ENCODE measurements around the gene MT1X. TPM values are rescaled to one million over a fixed set of nuclear protein-coding genes. Genes with fewer than 3 reads are reported as not detected.

MT1X gene
- polyA plus RNA-seq, 1 donor (not counting 4 experiments of a cell fraction or from before 2014, with no cell fraction given) = 58.3 TPM

DNA sequence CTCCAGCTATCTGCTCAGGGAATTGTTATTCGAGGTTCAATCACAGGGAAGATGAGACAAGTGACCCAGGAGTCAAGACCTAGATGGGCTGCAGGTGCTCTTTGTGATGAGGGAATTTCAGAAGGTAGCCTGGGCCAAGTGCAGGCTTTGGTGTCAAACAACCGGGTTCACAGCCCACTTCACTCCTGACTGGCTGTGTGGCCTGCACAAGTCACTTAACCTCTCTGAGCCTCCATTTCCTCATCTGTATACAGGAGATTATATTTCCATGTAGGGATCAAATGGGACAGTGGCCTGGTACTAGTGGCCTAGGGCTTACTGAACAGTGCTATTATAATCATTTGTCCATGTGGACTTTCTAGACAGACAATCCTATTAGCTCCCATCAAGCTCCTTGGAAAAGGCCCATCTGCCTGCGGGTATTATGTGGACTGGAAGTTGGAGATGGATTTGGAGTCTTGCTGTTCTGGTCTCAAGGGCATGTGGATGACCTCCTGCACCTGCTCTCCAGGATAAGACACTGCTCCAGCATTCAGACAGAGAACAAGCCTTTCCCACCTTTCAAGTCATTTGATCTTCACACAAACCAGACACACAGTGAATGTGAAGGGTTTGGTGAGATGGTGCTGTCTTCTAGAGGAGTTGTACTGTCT, 3.1 kb upstream of the MT1X start:
- H3K4me3 ChIP-seq (ENCODE audit: control insufficient read depth in 2 of 3, extremely low read depth in 1 of 3, insufficient read depth in 2 of 3, low read depth in 1 of 3, low read length in 3 of 3) = no peak overlapping the region
- FAIRE-seq = no peak
- H3K27ac ChIP-seq (ENCODE audit: control insufficient read depth, insufficient read depth, low read length) = no peak overlapping the region

DNA sequence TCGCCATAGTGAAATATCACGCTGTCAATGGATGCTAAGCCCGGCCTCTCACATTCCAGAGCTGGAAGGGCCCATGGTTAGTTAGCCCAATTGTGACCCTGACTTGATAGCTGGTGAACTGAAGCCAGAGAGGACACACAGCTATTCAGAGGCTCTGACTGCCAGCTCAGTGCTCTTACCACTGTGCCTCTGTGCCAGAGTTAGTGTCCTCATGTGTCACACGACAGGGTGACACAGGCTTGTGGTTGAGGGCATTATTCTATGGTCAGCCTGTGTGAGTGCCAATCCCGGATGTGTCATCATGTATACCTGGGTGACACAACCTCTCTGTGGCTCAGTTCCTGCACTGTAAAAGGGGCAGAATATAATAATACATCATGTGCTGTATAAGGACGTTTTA, 2.5 kb upstream of the MT1X start:
- no peaks in the 10 kb centered on the region for H4K20me1 ChIP-seq (ENCODE audit: control insufficient read depth, extremely low read depth, insufficient read depth, low read length)
- no peak overlapping the region for H3K4me2 ChIP-seq (ENCODE audit: control insufficient read depth, extremely low read depth, insufficient read depth, low read depth, low read length)
- H3K9me3 ChIP-seq (ENCODE audit: control insufficient read depth, low read depth, low read length) = no peaks in the 10 kb centered on the region
- H3K9ac ChIP-seq (ENCODE audit: control insufficient read depth, extremely low read depth, insufficient read depth, low read length) = no peak overlapping the region
- no peak for FAIRE-seq
- H3K4me1 ChIP-seq (ENCODE audit: control insufficient read depth, extremely low read depth, insufficient read depth, low read length) = peaks cover 30% of the 10 kb centered on the region
- H3K79me2 ChIP-seq (ENCODE audit: control insufficient read depth, insufficient read depth, low read length) = peaks cover 4% of the 10 kb centered on the region
- dilution Hi-C loops (cut with MboI; ENCODE audit: extremely low pct_ligation_motif_present, low sequenced_read_pairs) = no loop called here
- H3K36me3 ChIP-seq (ENCODE audit: control insufficient read depth in 2 of 2, extremely low read depth in 1 of 2, insufficient read depth in 2 of 2, low read length in 2 of 2) = peaks cover 0 to 3% of the 10 kb centered on the region in 2 experiments
- no peaks in the 10 kb centered on the region for H3K9me1 ChIP-seq (ENCODE audit: control insufficient read depth, extremely low read depth, insufficient read depth, low read length)
- DNase-seq (ENCODE audit: low read depth, low spot score) = no peak
- no peak overlapping the region for H3K4me3 ChIP-seq (ENCODE audit: control insufficient read depth in 2 of 3, extremely low read depth in 1 of 3, insufficient read depth in 2 of 3, low read depth in 1 of 3, low read length in 3 of 3)
- no peak for TF ChIP-seq EZH2 (IDR thresholded peaks at IDR 0.05; ENCODE audit: low read length)
- TF ChIP-seq, protein P1, sequence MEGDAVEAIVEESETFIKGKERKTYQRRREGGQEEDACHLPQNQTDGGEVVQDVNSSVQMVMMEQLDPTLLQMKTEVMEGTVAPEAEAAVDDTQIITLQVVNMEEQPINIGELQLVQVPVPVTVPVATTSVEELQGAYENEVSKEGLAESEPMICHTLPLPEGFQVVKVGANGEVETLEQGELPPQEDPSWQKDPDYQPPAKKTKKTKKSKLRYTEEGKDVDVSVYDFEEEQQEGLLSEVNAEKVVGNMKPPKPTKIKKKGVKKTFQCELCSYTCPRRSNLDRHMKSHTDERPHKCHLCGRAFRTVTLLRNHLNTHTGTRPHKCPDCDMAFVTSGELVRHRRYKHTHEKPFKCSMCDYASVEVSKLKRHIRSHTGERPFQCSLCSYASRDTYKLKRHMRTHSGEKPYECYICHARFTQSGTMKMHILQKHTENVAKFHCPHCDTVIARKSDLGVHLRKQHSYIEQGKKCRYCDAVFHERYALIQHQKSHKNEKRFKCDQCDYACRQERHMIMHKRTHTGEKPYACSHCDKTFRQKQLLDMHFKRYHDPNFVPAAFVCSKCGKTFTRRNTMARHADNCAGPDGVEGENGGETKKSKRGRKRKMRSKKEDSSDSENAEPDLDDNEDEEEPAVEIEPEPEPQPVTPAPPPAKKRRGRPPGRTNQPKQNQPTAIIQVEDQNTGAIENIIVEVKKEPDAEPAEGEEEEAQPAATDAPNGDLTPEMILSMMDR (optimal IDR thresholded peaks at IDR 0.05 in 1 of 3, IDR thresholded peaks at IDR 0.05 in 1 of 3, conservative IDR thresholded peaks at IDR 0.05 in 1 of 3; ENCODE audit: extremely low read depth in 1 of 3, insufficient read depth in 2 of 3, low read length in 3 of 3) = no peak
- H2AFZ ChIP-seq (ENCODE audit: control insufficient read depth, low read length) = no peak overlapping the region
- H3K27ac ChIP-seq (ENCODE audit: control insufficient read depth, insufficient read depth, low read length) = no peak overlapping the region
- H3K27me3 ChIP-seq (ENCODE audit: control insufficient read depth, extremely low read depth, insufficient read depth, low read length) = no peaks in the 10 kb centered on the region

More for the DNA sequence above, 3.1 kb upstream of the MT1X start:
- TF ChIP-seq, protein P1 (optimal IDR thresholded peaks at IDR 0.05 in 1 of 3, IDR thresholded peaks at IDR 0.05 in 1 of 3, conservative IDR thresholded peaks at IDR 0.05 in 1 of 3; ENCODE audit: extremely low read depth in 1 of 3, insufficient read depth in 2 of 3, low read length in 3 of 3) = no peak
- TF ChIP-seq EZH2 (IDR thresholded peaks at IDR 0.05; ENCODE audit: low read length) = no peak
- no peak overlapping the region for H3K4me2 ChIP-seq (ENCODE audit: control insufficient read depth, extremely low read depth, insufficient read depth, low read depth, low read length)
- no peak for DNase-seq (ENCODE audit: low read depth, low spot score)
- H4K20me1 ChIP-seq (ENCODE audit: control insufficient read depth, extremely low read depth, insufficient read depth, low read length) = no peaks in the 10 kb centered on the region
- H3K4me1 ChIP-seq (ENCODE audit: control insufficient read depth, extremely low read depth, insufficient read depth, low read length) = peaks cover 25% of the 10 kb centered on the region
- no peaks in the 10 kb centered on the region for H3K27me3 ChIP-seq (ENCODE audit: control insufficient read depth, extremely low read depth, insufficient read depth, low read length)
- no peak overlapping the region for H3K9ac ChIP-seq (ENCODE audit: control insufficient read depth, extremely low read depth, insufficient read depth, low read length)
- dilution Hi-C loops (cut with MboI; ENCODE audit: extremely low pct_ligation_motif_present, low sequenced_read_pairs) = no loop called here
- peaks cover 4% of the 10 kb centered on the region for H3K79me2 ChIP-seq (ENCODE audit: control insufficient read depth, insufficient read depth, low read length)
- H3K9me3 ChIP-seq (ENCODE audit: control insufficient read depth, low read depth, low read length) = no peaks in the 10 kb centered on the region
- H2AFZ ChIP-seq (ENCODE audit: control insufficient read depth, low read length) = no peak overlapping the region
- peaks cover 0 to 2% of the 10 kb centered on the region in 2 experiments for H3K36me3 ChIP-seq (ENCODE audit: control insufficient read depth in 2 of 2, extremely low read depth in 1 of 2, insufficient read depth in 2 of 2, low read length in 2 of 2)
- H3K9me1 ChIP-seq (ENCODE audit: control insufficient read depth, extremely low read depth, insufficient read depth, low read length) = no peaks in the 10 kb centered on the region
